MM.1S (cell line): ENCODE measurements around the gene LMNTD2.

Source experiments
- EZH2phosphoT487 ChIP-seq: fragments of 300-600 bp; sonication (generic); IDR thresholded peaks from 2 replicates; pipeline ENCODE4 v1.6.1; 2018; ENCODE audit warnings: antibody characterized with exemption, low read length
- TF ChIP-seq, protein P1 (sequence below): fragments of 300-600 bp; sonication (generic); IDR thresholded peaks from 2 replicates; pipeline ENCODE4 v1.5.1; 2016; ENCODE audit warnings: antibody characterized with exemption, low read length, mixed read lengths

DNA sequence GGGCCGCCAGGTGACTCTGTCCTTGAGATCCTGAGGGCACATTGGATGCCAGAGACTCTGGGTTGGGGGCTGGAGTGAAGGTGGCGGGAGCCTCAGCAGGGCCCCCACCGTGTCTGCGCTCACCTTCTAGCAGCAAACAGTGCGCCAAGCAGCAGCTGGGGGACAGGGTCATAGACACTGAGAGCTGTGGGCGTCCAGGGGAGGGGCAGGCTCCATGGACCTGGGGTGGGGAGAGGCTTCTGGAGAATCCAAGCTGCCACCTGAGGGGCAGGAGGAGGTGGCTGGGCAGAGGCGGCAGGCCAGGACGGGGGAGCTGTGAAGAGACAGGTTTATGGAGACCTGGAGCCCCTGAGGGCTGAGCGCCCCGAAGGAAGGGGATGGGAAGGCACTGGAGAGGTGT is 23.7 kb upstream of the LMNTD2 start:
- TF ChIP-seq, protein P1, sequence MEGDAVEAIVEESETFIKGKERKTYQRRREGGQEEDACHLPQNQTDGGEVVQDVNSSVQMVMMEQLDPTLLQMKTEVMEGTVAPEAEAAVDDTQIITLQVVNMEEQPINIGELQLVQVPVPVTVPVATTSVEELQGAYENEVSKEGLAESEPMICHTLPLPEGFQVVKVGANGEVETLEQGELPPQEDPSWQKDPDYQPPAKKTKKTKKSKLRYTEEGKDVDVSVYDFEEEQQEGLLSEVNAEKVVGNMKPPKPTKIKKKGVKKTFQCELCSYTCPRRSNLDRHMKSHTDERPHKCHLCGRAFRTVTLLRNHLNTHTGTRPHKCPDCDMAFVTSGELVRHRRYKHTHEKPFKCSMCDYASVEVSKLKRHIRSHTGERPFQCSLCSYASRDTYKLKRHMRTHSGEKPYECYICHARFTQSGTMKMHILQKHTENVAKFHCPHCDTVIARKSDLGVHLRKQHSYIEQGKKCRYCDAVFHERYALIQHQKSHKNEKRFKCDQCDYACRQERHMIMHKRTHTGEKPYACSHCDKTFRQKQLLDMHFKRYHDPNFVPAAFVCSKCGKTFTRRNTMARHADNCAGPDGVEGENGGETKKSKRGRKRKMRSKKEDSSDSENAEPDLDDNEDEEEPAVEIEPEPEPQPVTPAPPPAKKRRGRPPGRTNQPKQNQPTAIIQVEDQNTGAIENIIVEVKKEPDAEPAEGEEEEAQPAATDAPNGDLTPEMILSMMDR = no peak
- TF ChIP-seq EZH2phosphoT487 = no peak
